Left lung (tissue), 10 donors: ENCODE results near the gene GABPB2. TPM values are rescaled to one million over a fixed set of nuclear protein-coding genes. Genes with fewer than 3 reads are reported as not detected.
A peak's percentile ranks its signal among the peaks of the same experiment; 100 is the strongest.

ENCODE experiments used
- ATAC-seq: fragments of 200-7000 bp; cut with Tn5 transposase; one replicate; pipeline ENCODE4 v1.9.1; 2020; ENCODE audit warnings: moderate library complexity
- DNase-seq, 4 donors: peaks; one replicate each; pipeline ENCODE4 v3.0.0-alpha.2; 2013 to 2020
- H3K27ac ChIP-seq, 2 donors: fragments of 200-600 bp; sonication (generic) in 1 of 2; one replicate each; pipeline versions ENCODE4 v1.5.0 to v1.8.0; 2020 to 2021
- H3K27me3 ChIP-seq, 2 donors: fragments of 200-600 bp; sonication (generic) in 1 of 2; one replicate each; pipeline versions ENCODE4 v1.5.0 to v1.8.0; 2020 to 2021
- H3K36me3 ChIP-seq, 2 donors: fragments of 200-600 bp; sonication (generic) in 1 of 2; one replicate each; pipeline versions ENCODE4 v1.5.0 to v1.8.0; 2020 to 2021
- H3K4me1 ChIP-seq, 2 donors: fragments of 200-600 bp; one replicate each; pipeline ENCODE4 v1.8.0; 2021
- H3K4me3 ChIP-seq, 2 donors: fragments of 200-600 bp; sonication (generic) in 1 of 2; one replicate each; pipeline versions ENCODE4 v1.5.0 to v1.8.0; 2020 to 2021; ENCODE audit warnings: mild to moderate bottlenecking in 1 of 2
- H3K9me3 ChIP-seq, 2 donors: fragments of 200-600 bp; sonication (generic) in 1 of 2; one replicate each; pipeline versions ENCODE4 v1.5.0 to v1.8.0; 2020 to 2021
- intact Hi-C, 2 donors: fragments of 100-400 bp; cut with DNase I; formaldehyde crosslinking; loops; one replicate each; pipeline versions ENCODE4 v1.11.2 to v1.14.2; 2022
- polyA plus RNA-seq, 6 donors: library from polyadenylated mRNA; unstranded; fragments of 120-200 nt; gene quantifications; one replicate each; pipeline ENCODE4 v1.2.1, GENCODE V29; 2013; ENCODE audit not compliant: insufficient read length in 6 of 6
- total RNA-seq, 2 donors: library from RNA; stranded (reverse); fragmentation: NEBNext Ultra II Directional; extraction: Animal tissue kit (Norgen Biotek cat#: 25700); gene quantifications; one replicate each; pipeline ENCODE4 v1.2.1, GENCODE V29; 2021
- TF ChIP-seq, protein P1 (sequence below), 2 donors: fragments of 200-600 bp; sonication (generic) in 1 of 2; IDR thresholded peaks; one replicate each; pipeline versions ENCODE4 v1.5.0 to v1.8.0; 2021; ENCODE audit warnings: antibody characterized with exemption in 2 of 2
- donor health status: DM: no; HTN: yes; CAD: no.
- donor health status: DM: no; HTN: no; CAD: no.

GABPB2 gene
- total and polyA plus RNA-seq, 8 donors: 10.6 to 13.5 (median 12.8) TPM

DNA sequence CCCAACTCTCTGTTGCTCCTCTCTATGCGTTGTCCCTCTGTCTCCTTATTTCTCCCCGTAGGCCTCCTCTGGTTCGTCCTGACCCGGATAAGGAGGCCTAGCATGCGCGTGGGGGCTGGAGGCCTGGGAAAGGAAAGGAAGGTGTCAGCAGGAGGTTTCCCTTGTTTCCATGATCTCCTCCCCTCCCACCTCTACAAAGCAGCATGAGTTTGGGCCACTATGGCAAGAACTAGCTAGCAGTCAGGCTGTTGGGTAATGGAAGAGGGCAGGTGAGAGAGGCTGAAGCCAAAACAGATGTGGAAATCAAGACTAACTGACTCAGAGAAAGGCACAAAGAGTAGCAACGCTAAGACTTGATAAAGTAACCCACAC, 76.6 kb downstream of the GABPB2 start:
- H3K4me1 ChIP-seq: peaks cover 8 to 30% of the 10 kb centered on the region in 2 donors
- TF ChIP-seq, protein P1, sequence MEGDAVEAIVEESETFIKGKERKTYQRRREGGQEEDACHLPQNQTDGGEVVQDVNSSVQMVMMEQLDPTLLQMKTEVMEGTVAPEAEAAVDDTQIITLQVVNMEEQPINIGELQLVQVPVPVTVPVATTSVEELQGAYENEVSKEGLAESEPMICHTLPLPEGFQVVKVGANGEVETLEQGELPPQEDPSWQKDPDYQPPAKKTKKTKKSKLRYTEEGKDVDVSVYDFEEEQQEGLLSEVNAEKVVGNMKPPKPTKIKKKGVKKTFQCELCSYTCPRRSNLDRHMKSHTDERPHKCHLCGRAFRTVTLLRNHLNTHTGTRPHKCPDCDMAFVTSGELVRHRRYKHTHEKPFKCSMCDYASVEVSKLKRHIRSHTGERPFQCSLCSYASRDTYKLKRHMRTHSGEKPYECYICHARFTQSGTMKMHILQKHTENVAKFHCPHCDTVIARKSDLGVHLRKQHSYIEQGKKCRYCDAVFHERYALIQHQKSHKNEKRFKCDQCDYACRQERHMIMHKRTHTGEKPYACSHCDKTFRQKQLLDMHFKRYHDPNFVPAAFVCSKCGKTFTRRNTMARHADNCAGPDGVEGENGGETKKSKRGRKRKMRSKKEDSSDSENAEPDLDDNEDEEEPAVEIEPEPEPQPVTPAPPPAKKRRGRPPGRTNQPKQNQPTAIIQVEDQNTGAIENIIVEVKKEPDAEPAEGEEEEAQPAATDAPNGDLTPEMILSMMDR (IDR thresholded peaks at IDR 0.05): no peak
- no peaks in the 10 kb centered on the region for H3K36me3 ChIP-seq
- ATAC-seq (no peak), DNase-seq (no peak)
- peak overlapping the region; percentile 79 to 81 for H3K4me3 ChIP-seq
- intact Hi-C loops: no loop called here
- H3K27ac ChIP-seq: peak overlapping the region; percentile 53 to 64
- no peaks in the 10 kb centered on the region for H3K9me3 ChIP-seq
- H3K27me3 ChIP-seq: peaks cover 0 to 17% of the 10 kb centered on the region in 2 donors

DNA sequence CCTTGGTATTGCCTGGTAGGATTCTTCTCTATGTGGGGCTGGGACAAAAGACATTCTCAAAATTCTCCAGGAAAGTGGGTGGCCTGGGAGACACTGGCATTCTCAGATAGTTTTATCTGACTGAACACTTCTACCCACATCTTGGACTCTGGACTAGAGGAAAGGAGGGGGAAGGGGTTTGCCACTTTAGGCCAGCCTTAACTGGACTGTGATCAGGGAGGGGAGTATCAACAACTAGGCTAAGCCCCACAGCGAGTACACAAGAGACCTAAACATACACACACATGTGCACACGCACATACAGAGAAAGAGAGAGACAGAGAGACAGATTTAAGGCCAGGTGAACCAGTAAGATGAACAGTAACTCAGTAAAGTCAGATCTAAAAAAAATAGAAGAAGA, 77.1 kb downstream of the GABPB2 start:
- intact Hi-C loops: no loop called here
- Histone ChIP-seq H3K9me3 (no peaks in the 10 kb centered on the region), H3K4me1 (peaks cover 8 to 30% of the 10 kb centered on the region in 2 donors), H3K27ac (peak overlapping the region in 1 of 2 donors; percentile 53), H3K4me3 (no peak overlapping the region), H3K27me3 (peaks cover 0 to 17% of the 10 kb centered on the region in 2 donors), H3K36me3 (no peaks in the 10 kb centered on the region)
- no peak for DNase-seq
- TF ChIP-seq, protein P1 (IDR thresholded peaks at IDR 0.05): no peak
- no peak for ATAC-seq

DNA sequence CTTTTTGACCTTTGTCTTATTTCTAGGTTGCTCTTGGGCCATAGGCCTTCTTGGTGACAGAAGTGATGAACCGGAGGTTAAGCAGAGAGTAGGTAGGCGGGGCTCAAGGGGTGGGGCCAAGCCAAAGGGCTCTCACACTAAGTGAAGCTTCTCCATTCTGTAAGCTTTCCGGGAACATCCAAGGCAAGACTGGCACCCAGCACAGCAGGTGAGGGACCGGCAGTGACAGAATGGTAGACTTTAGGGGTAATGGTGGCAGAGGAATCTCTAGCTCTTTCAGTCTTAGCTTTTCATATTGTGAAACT, 85.9 kb downstream of the GABPB2 start, which contains the start of gene TNFAIP8L2:
Gene TNFAIP8L2 (plus strand): TSS at position 135 of the 305 bp plus-strand sequence. CDS start 2,049 bp downstream, outside the sequence.
- H3K27ac ChIP-seq: peak within 1 kb of the TSS; percentile 62 to 93
- H3K9me3 ChIP-seq: no peaks in the 10 kb centered on the region
- H3K4me1 ChIP-seq: peaks cover 0 to 42% of the 10 kb centered on the region in 2 donors
- peak within 1 kb of the TSS; percentile 22 to 57 for H3K4me3 ChIP-seq
- intact Hi-C loops: loop anchor here in 1 of 2 donors (5.0 kb wide), 1 partner anchor 54 kb away; no protein-coding TSS in a partner anchor
- DNase-seq (peak in 2 of 4 donors; percentile 75 to 89), ATAC-seq (peak; percentile 81)
- H3K27me3 ChIP-seq: no peaks in the 10 kb centered on the region
- H3K36me3 ChIP-seq: peaks cover 0 to 26% of the 10 kb centered on the region in 2 donors
- TF ChIP-seq, protein P1 (IDR thresholded peaks at IDR 0.05): no peak

DNA sequence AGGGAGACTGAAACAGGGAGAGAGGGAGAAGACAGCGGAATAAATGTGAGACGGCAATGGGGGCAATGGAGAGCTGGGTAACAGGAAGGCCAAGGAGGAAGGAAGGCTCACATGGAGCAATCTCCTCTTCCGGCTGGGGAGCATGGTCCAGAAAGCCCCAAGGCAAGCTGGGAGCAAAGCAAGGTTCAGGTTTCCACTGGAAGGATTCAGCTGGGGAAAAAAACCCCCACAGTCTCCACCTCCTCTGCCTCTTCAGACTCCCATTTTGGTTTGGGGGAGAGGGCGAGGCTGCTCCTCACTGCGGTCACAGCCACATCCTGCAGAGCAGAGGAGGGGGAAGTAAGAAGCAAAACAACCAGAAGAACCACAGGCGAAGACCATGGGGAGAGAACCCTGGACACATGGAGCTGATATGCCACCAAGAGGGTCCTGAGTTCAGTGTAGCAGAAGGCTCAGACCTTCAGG, 86.5 kb downstream of the GABPB2 start:
- DNase-seq (no peak), ATAC-seq (peak; percentile 50)
- H3K36me3 ChIP-seq: peaks cover 0 to 29% of the 10 kb centered on the region in 2 donors
- intact Hi-C loops: loop anchor here in 1 of 2 donors (5.0 kb wide), 1 partner anchor 55 kb away; no protein-coding TSS in a partner anchor
- H3K9me3 ChIP-seq: no peaks in the 10 kb centered on the region
- H3K27ac ChIP-seq: peak overlapping the region; percentile 62 to 93
- H3K4me1 ChIP-seq: peaks cover 0 to 42% of the 10 kb centered on the region in 2 donors
- H3K4me3 ChIP-seq: peak overlapping the region; percentile 22 to 57
- no peaks in the 10 kb centered on the region for H3K27me3 ChIP-seq
- TF ChIP-seq, protein P1 (IDR thresholded peaks at IDR 0.05): no peak

DNA sequence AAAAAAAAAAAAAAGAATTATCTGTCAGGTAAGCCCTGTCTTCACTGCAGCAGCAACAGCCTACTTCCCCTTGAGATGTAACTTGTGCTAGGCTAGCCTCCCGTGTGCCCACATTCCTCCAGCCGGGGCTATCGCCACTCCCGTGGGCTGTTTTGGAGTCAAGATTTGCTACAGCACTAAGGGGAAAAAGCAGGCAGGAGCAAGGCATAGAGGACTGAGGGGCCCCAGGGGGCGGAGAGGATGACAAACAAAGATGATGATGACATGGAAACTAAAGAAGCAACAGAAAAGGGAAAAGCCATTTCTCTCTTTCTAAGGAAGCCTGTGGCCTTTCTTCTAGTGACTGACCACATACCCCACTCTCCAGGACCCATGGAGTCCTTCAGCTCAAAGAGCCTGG, 87.8 kb downstream of the GABPB2 start:
- Histone ChIP-seq H3K27me3 (no peaks in the 10 kb centered on the region), H3K4me1 (peaks cover 0 to 49% of the 10 kb centered on the region in 2 donors), H3K4me3 (peak overlapping the region in 1 of 2 donors; percentile 57), H3K36me3 (peaks cover 0 to 29% of the 10 kb centered on the region in 2 donors), H3K27ac (peak overlapping the region in 1 of 2 donors; percentile 93), H3K9me3 (no peaks in the 10 kb centered on the region)
- ATAC-seq (no peak), DNase-seq (peak in 1 of 4 donors; percentile 17)
- intact Hi-C loops: loop anchor here in 1 of 2 donors (5.0 kb wide), 1 partner anchor 56 kb away; no protein-coding TSS in a partner anchor
- TF ChIP-seq, protein P1 (IDR thresholded peaks at IDR 0.05): no peak
